Fibroblast of skin of abdomen (primary cell): ENCODE data around the gene EYS.
"Not testable (repeated sequence)": the region's sequence is repeated elsewhere in the genome, so short reads cannot be mapped to it uniquely, and the experiment has no call there.

Experiments
- DNase-seq: peaks from one replicate; pipeline ENCODE4 v3.0.0-alpha.2; 2013

The EYS gene

DNA sequence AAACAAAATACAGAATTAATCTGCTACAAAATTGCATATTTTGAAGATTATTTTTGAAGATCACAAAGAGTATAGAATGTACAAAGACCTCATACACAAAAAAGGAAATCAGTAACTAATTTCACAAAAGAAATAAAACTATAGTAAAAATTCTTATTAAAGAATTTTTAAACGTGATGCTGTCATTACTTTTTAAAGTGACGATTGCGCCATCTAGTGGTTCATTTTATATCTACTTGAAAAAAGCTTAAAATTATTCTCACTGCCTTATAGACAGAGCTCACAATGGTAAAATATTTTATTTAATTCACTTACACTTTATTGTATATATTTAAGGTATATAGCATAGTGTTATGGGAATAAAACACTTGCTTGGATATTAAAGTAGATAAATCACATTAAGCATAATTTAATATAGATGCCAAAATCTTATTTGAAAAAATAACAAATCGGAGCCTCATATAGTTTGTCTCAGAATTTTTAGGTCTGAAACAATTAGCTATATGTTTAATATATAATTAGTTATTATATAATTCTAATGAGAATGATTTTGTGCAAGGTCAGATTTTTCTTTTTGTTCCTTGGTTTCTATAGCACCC, 1942.6 kb downstream of the EYS start:
- peak; percentile 38 for DNase-seq

DNA sequence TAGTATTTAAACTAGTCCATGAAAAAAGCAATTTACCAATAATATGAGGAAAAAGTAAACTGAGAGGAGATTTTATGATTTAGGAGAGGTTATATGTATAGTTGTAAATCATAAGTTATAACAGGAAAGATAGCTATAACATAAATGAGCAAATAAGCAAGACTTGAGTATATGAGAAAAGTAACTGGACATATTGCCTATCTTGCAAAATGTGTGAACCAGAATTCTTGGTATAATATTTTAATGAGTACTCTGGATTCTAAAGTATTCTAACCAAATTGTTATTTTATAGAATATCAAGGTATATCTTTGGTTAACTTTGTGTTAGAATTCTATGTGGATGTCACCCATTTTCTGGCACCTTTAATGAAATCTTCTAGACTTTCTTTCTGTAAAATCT, 1946.8 kb downstream of the EYS start:
- DNase-seq: no peak

- DNase-seq: peak; percentile 48
These were observed 1947.4 kb downstream of the EYS start for GRCh38 chr6:63759605-63760105.

- no peak for DNase-seq
These were observed 1949.2 kb downstream of the EYS start for GRCh38 chr6:63757826-63758225.

DNA sequence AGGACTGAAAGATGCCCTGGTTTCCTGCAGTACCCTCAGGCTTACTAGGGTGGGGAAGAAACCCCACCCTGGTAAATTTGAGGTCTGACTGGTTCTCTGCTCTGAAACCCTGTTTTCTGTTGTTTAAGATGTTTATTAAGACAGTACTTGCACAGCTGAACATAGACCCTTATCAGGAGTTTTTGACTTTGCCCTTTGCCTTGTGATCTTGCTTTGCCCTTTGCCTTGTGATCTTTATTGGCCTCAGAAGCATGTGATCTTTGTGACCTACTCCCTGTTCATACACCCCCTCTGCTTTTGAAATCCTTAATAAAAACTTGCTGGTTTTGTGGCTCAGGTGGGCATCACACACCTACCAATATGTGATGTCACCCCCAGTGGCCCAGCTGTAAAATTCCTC, 1949.8 kb downstream of the EYS start:
- DNase-seq: not testable (repeated sequence)

DNA sequence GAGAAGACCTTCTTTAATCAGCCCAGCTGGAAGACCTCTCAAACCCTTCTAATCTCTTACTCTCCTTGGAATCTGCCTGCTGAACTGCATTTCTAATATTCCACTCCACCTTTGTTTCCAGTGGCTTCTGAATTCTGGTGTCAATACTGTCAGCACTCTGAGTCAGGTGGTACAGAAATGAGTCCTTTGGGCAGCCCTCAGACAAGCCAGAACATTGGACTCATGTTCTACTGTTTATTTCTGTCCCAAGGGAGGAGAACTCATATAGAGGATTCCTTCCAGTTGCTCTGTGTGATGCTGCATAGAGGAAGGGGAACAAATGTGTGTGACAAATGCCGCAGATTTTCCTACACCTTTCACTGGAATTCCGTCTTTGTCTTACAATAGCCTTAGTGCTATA, 1956.6 kb downstream of the EYS start:
- no peak for DNase-seq

DNA sequence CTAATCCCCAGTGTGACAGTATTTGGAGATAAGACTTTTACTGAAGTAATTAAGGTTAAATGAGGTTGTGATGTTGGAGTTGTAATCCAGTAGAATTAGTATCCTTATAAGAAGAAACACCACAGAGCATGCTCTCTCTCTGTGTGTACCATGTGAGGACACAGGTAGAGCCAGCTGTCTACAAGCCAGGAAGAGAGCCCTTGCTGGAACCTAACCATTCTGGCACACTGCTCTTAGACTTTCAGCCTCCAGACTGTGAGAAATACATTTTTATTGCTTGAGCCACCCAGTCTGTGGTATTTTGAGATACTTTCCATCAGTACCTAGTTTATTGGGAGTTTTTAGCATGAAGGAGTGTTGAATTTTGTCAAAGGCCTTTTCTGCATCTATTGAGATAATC, 1961.2 kb downstream of the EYS start:
- no peak for DNase-seq

DNA sequence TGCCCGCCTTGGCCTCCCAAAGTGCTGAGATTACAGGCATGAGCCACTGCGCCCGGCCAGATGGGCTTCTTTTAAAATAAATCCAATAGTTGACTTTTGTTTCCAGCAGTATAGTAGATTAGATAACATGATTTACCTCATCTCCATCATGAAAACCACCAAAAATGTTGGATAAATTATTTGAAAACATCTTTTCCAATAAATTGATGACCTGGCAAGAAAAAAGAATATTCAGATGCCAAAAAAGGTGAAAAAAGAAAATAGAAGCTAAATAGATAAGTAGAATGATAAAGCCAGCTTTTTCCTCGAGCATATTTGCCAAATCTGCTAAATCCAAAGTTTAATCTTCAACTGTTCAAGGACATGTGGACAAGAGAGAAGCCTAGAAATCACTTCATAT, 1962.2 kb downstream of the EYS start:
- no peak for DNase-seq

- DNase-seq: no peak
These were observed 1963.3 kb downstream of the EYS start for GRCh38 chr6:63743691-63744090.

DNA sequence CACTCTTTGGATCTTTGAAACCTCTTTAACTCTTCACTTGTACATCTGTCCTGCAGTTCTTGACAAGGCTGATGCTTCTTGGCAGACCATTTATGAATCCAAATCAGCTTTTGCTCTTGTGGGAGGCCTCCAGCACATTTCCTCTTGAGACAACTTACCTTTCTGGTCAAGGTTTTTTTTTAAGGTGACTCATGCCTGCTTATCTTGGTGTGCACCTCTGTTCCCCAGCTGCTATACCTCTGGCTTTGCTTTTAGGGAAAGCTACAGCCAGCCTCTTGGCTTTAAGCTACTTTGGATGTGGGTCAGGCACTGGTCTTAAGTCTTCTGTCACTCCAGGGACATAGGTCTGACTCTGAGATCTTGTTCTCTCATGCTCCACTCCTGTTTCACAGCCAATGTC, 1965.0 kb downstream of the EYS start:
- DNase-seq: no peak

DNA sequence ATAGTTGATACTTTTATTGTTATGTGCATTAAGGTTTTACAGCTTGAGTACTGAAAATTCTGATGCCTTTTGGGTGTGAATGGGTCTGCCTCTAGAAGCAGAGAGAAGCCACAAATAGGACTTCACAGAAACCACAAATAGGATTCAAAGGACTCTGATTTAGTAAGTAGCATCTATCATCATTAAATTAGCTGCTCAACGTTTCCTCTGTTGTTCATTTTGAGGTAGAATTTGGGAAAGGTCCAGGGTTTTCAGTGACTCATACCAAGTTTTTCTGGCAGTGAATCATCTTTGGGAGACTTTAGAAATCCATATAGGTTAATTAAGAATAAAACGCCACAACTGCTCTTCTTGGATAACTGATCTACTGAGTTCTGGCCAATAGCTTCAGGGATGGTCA, 1966.3 kb downstream of the EYS start:
- peak; percentile 84 for DNase-seq

DNA sequence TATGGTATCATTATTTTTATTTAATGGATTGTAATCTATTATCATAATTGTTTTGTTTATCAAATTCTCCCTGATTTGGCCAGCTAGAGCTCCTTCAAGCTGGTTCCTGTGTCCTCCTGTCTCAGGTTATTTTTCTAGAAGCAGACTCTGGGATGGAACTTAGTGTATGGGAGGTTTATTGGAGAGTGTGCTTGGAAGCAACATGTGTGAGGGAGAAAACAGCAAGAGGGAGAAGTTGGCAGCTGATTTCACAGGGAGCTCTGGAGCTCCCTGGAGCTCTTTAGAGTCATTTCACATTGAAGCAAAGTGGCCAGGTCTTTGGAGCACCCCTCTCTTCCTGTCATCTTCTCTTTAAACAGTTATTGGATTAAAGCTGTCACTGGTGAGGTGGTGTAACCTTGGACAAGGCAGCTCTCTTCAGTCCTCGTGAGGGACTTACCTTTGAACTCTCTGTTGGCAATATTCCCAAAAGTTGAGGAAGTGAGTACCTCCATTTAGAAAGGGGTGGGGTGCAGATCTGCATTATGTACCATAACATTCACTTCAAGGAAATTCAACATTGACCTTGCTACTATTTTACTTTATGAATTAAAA, 1967.8 kb downstream of the EYS start:
- DNase-seq: no peak

GRCh38 chr6:63738190-63738589, 1968.8 kb downstream of the EYS start:
- not testable (repeated sequence) for DNase-seq

- no peak for DNase-seq
These were observed 1972.1 kb downstream of the EYS start for GRCh38 chr6:63734923-63735322.

DNA sequence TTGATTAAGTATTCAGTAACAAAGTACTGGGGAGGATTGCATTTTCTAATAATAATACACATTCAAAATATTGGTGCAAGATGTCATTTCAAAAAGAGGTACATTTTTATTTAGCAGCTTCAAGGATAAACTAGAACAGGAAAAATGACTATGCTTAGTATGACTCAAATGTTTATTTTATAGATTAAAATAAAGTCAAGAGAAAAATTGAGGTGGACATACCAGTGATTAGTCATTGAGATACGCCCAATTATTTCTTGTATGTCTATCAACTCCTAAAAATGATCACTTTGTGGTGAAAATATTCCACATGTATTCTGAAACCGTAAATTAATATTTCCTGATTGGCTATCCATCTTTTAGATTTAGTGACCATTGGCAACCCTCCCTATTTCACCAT, 1974.7 kb downstream of the EYS start:
- no peak for DNase-seq

DNA sequence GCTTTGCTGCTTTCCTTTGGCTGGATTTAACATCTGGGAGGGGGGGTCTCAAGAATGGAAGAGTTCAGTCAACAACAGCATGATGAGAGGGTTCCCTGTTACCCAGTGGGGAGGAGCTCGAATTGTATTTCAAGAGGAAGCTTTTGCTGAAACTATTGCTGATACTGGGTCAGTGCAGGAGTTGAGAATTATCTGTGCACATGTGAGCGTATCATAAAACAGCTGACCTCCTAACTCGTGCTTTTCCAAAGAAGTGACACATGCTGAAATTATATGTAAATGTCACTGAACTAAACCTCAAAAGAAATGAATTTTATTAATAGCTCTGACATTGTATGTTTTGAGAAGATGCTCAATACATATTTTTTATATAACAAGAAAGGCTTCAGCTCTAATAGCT, 1975.1 kb downstream of the EYS start:
- no peak for DNase-seq

DNA sequence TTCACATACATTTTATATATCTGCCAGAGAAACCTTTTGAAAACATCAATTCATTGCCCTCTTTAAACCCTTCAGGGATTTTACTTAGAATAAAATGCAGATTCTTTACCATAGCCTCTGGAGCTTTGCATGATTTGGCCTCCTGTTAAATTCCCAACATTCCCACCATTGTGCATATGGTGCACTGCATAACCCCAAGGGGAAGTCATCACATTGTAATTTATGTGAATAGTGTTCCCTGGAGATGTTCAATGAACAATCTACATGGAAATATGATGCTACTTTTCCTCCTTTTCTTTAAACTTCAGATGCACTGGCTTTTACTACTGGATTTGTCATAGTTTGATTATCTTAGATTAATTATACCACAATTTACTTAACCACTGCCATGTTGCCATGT, 1976.7 kb downstream of the EYS start:
- DNase-seq: peak; percentile 39

- DNase-seq: no peak
These were observed 1982.3 kb downstream of the EYS start for GRCh38 chr6:63724721-63725120.

DNA sequence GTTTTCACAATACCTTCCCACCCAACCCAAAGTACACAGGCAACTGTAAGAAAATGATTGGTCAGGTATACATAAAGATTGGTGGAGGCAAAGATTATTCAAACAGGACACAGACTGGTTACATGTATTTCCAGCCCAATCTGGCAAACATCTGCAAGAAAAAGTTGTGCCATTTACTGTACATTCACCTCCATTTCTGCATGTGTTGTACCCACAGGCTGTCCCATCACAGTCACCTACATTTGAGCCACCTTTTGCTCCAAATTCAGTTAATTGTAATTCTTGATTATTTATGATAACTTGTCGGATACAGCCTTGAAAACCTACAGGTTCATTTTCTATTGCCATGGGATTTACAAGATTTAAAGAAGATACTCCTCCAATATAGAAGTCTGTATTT, 1985.8 kb downstream of the EYS start:
- DNase-seq: no peak

DNA sequence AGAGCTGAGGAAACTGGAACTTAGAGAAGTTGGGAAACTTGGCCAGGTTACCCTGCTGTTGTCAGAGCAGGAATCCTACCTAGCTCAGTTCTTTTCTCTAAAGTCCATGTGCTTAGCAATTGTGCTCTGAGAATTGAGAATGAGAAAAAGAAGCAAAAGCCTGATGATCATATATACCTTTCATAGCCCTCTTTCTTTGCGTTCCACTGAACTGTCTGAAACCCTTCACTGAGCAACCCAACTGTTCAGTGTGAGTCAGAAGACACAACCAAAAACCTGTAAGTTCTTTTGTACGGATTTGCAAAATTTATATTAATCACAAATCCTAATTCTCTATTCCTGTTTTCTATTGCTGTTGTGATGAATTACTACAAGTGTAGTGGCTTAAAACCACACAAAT, 1990.9 kb downstream of the EYS start:
- no peak for DNase-seq

DNA sequence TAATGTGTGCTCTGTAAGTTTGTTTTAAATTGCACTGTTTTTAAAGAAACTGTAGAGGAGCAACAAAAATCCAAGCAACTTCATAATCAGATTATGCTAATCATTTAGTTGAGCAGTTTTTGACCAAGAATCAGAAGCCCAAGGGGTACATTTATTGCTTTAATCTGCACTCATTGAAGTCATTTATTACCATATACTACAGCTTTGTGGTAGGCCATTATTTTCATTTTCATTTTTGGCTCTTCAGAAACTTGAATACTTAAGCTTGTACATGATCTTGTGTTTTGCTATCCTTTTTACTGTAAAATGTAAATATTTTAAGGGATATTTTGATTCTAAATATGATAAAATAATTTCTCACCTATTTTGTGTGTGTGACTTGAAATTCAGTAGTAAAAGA, 1992.9 kb downstream of the EYS start:
- DNase-seq: no peak

DNA sequence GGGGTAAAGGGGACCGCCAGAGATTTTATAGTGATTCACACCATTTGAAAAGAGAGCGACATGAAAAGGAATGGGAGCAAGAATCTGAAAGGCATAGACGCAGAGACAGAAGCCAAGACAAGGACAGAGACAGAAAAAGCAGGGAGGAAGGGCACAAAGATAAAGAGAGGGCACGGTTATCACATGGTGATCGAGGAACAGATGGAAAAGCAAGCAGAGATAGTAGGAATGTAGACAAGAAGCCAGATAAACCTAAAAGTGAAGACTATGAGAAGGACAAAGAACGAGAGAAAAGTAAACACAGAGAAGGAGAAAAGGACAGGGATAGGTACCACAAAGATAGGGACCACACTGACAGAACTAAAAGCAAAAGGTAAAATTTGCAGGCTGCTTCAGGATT, 1993.7 kb downstream of the EYS start:
- DNase-seq: no peak

GRCh38 chr6:63709148-63709547, 1997.9 kb downstream of the EYS start:
- no peak for DNase-seq

- DNase-seq: no peak
These were observed 1998.4 kb downstream of the EYS start for GRCh38 chr6:63708631-63709030.

GRCh38 chr6:63706630-63707029, 2000.4 kb downstream of the EYS start:
- DNase-seq: no peak
